Measurements from ENCODE around the gene KRT86. TPM values are rescaled to one million over a fixed set of nuclear protein-coding genes. Genes with fewer than 3 reads are reported as not detected.
"Not testable (repeated sequence)": the region's sequence is repeated elsewhere in the genome, so short reads cannot be mapped to it uniquely, and the experiment has no call there.

The KRT86 gene
- total RNA-seq, 2 donors from 2014 or later = 0.43 TPM; not detected in 1

DNA sequence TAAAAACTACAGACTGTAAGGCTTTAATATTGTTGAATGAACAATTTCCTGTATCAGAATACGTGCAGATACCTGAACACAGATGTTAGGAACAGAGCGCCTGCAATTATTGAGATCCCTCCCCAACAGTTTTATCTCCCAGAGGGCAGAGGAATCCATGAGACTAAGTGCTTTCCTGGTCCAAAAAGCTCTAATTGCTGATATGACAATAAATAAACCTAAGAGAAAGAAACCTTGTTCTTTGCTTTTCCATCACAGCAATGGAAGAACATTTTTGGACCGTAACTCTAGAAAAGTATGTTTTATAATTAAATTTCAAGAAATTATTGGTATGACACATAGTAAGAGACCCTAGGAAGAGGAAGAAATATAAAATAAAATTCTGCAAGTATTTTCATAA, 59.7 kb downstream of the KRT86 start:
- Mint-ChIP-seq H3K4me1 (ENCODE audit: low read depth in 2 of 2) (peaks cover 7 to 8% of the 10 kb centered on the region in 2 donors), H3K27ac (no peak overlapping the region), H3K36me3 (no peaks in the 10 kb centered on the region), H3K4me3 (no peak overlapping the region), H3K27me3 (peaks cover 32 to 44% of the 10 kb centered on the region in 2 donors), H3K9me3 (no peaks in the 10 kb centered on the region)
- DNase-seq (ENCODE audit: low spot score) (no peak), ATAC-seq (no peak)

DNA sequence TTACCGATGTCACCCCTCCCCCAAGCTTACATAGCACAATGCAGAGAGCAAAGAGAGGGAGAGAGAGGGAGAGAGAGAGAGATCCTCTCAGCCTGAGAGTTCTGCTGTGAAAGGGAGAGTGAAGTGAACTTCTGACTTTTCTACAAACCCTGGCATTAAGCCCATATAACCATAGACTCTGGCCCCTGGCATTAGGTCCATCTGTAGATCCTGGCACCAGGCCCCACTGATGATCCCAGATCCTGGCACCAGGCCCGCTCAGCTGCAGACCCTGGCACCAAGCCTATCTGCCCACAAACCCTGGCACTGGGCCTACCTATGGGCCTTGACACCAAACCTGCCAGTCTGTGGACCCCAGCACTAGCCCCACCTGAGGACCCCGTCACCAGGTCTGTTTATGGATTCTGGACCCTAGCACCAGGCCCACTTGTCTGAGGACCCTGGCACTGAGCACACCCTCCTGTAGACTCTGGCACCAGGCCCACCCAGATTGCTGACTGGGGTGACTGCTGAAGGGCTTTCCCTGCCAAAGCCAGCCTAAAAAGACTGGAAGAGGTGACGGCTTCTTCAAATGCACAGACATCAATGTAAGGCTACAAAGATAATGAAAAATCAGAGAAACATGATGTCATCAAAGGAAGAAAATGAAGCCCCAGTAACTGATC, 61.3 kb downstream of the KRT86 start:
- DNase-seq (ENCODE audit: low spot score) (no peak), ATAC-seq (peak in 1 of 2 donors; percentile 31)
- Mint-ChIP-seq H3K27ac (no peak overlapping the region), H3K27me3 (peaks cover 33 to 51% of the 10 kb centered on the region in 2 donors), H3K4me1 (ENCODE audit: low read depth in 2 of 2) (peaks cover 7 to 8% of the 10 kb centered on the region in 2 donors), H3K4me3 (no peak overlapping the region), H3K36me3 (no peaks in the 10 kb centered on the region), H3K9me3 (no peaks in the 10 kb centered on the region)

DNA sequence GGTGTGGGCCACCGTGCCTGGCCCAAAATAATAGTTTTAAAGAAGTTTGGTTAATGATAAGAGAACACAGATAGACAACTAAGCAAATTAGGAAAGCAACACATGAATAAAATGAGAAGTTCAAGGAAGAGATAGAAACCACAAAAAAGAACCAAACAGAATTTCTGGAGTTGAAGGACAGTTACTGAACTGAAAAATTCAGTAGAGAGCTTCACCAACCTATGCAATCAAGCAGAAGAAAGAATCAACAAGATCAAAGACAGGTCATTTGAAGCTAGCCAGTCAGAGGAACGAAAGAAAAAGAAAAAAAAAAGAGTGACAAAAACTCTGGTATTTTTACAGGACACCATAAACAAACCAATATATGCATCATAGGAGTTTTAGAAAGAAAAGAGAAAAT, 62.2 kb downstream of the KRT86 start:
- Mint-ChIP-seq H3K9me3 (no peaks in the 10 kb centered on the region), H3K4me1 (ENCODE audit: low read depth in 2 of 2) (peaks cover 7 to 8% of the 10 kb centered on the region in 2 donors), H3K36me3 (no peaks in the 10 kb centered on the region), H3K27ac (no peak overlapping the region), H3K4me3 (peak overlapping the region; percentile 31), H3K27me3 (peaks cover 30 to 49% of the 10 kb centered on the region in 2 donors)
- DNase-seq (ENCODE audit: low spot score) (no peak), ATAC-seq (no peak)

DNA sequence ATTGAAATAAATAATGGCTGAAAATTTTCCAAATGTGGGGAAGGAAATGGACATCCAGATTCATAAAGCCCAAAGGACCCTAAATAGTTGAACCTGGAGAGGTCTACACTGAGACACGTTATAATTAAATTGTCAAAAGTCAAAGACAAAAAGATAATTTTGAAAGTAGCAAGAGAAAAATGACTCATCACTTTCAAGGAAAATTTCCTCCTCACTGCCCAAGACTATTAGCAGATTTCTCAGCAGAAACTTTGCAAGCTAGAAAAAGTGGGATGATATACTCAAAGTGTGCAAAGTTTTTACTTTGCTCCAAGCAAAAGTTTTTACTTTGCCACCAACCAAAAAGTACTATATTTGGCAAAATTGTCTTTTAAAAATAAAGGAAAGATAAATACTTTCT, 62.6 kb downstream of the KRT86 start:
- no peaks in the 10 kb centered on the region for H3K9me3 Mint-ChIP-seq
- ATAC-seq (no peak), DNase-seq (ENCODE audit: low spot score) (no peak)
- no peak overlapping the region for H3K27ac Mint-ChIP-seq
- H3K27me3 Mint-ChIP-seq = peaks cover 29 to 45% of the 10 kb centered on the region in 2 donors
- peak overlapping the region; percentile 31 for H3K4me3 Mint-ChIP-seq
- peaks cover 7 to 8% of the 10 kb centered on the region in 2 donors for H3K4me1 Mint-ChIP-seq (ENCODE audit: low read depth in 2 of 2)
- H3K36me3 Mint-ChIP-seq = no peaks in the 10 kb centered on the region

DNA sequence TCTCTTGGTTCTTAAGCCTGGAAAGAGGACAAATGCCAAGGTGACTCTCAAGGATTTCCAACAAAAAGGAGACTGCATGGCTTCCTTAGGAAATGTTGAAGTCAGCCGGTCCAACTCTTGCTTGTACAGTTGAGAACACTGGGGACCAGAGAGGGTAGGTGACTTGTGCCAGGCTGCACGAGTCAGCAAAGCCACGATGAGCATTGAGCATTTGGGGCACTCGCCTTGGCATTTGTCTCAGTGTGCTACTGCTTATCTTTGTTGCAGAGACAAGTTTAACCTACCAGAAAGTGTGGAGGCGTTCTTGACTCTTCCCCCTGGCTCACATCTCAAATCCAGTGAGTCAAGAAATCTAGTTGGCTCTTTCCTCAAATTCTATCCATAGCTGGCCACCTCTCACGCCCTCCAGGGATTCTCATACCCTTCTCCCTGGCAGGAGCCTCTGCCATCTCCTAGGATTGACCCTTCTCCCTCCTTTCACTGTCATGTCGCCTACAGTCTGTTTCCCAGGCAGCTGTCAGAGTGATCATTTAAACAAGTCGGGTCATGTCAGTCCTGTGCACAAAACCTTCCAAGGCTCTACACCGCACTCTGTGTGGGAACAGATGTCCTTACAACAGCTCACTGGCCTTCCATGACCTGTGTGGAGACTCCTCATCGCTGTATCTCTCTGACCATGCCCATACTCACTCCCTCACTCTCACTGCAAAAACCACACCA, 64.0 kb downstream of the KRT86 start:
- no peak overlapping the region for H3K4me3 Mint-ChIP-seq
- H3K36me3 Mint-ChIP-seq = no peaks in the 10 kb centered on the region
- H3K27ac Mint-ChIP-seq = peak overlapping the region in 1 of 2 donors; percentile 14
- DNase-seq (ENCODE audit: low spot score) (no peak), ATAC-seq (no peak)
- no peaks in the 10 kb centered on the region for H3K9me3 Mint-ChIP-seq
- H3K4me1 Mint-ChIP-seq (ENCODE audit: low read depth in 2 of 2) = peaks cover 7 to 8% of the 10 kb centered on the region in 2 donors
- H3K27me3 Mint-ChIP-seq = peaks cover 26 to 37% of the 10 kb centered on the region in 2 donors

DNA sequence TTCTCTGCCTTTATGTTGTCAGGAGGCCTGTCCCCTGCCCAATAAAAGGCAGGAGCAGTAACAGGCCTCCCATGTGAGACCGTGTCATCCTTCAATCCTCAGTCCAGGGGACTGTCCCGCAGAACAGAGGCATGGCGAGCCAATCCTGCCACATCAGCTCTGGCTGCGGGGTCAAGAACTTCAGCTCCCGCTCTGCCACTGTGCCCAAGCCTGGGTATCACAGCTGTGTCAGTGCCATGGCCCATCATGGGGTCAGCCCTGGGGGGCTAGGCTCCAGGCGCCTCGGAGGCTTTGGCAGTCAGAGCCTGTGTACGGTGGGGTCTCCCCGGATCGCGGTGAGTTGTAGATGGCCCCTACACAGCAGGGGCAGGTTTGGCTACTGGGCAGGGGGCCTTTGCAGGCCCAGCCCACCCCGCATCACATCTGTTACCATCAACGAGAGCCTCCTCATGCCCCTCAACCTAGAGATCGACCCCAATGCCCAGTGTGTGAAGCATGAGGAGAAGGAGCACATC, 66.7 kb downstream of the KRT86 start:
- Mint-ChIP-seq H3K36me3 (no peaks in the 10 kb centered on the region), H3K27ac (no peak overlapping the region), H3K9me3 (no peaks in the 10 kb centered on the region), H3K27me3 (peaks cover 27 to 42% of the 10 kb centered on the region in 2 donors), H3K4me1 (ENCODE audit: low read depth in 2 of 2) (peaks cover 7 to 8% of the 10 kb centered on the region in 2 donors), H3K4me3 (no peak overlapping the region)
- ATAC-seq (peak in 1 of 2 donors; percentile 40), DNase-seq (ENCODE audit: low spot score) (peak; percentile 18)

DNA sequence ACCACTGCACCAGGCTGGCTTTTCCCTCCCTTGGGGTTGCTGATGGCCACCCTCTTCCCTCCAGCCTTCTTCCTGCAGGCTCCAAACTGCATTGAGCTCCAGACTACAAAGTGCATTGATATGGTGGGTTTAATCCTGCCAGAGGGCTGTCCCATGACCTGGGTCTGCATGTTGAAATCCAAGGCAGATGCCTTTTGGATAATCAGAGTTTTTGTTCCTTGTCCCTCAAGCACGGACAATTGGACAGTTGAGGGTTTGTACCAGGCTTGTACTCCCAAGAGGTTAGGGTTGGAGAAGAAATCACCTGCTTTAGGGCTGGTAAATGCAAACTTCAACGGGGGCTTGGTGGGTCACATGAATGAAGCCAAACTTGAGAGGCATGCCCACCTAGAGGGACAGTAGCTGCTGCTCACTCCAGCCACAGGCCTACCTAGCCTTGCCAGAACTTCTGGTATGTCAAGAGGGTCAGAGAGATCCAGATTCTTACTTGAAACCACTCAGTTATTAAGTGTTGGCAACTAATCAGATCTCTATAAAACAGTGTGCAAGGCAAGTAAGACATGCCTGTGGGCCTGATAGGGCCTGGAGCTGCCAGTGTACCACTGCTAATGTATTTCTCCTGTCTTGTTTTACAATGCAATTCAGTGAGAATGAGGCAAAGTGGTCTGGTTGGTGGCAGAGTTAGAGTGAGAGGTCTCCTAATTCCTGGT, 68.5 kb downstream of the KRT86 start:
- no peak for ATAC-seq

DNA sequence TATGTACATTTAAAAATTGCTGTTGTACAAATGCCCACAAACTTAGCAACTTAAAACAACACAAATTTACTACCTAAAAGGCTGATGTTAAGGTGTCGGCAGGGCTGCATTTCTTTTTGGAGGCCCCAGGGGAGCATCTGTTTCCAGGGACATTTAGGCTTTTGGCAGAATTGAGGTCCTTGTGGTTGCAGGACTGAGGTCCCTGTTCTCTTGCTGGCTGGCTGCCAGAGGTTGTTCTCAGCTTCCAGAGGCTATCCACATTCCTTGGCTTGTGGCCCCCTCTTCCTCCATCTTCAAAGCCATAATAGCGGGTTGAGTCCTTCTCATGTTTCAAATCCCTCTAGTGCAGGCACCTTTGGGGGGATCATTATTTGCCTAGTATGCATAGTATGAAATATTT, 69.1 kb downstream of the KRT86 start:
- no peak for ATAC-seq
- Mint-ChIP-seq H3K27me3 (peaks cover 24 to 31% of the 10 kb centered on the region in 2 donors), H3K4me3 (no peak overlapping the region), H3K9me3 (no peaks in the 10 kb centered on the region), H3K4me1 (ENCODE audit: low read depth in 2 of 2) (peaks cover 0 to 3% of the 10 kb centered on the region in 2 donors), H3K27ac (no peak overlapping the region), H3K36me3 (no peaks in the 10 kb centered on the region)
- no peak for DNase-seq (ENCODE audit: low spot score)

More for the DNA sequence above, 68.5 kb downstream of the KRT86 start:
- no peak overlapping the region for H3K4me3 Mint-ChIP-seq
- peaks cover 0 to 3% of the 10 kb centered on the region in 2 donors for H3K4me1 Mint-ChIP-seq (ENCODE audit: low read depth in 2 of 2)
- DNase-seq (ENCODE audit: low spot score) = peak; percentile 34
- no peaks in the 10 kb centered on the region for H3K9me3 Mint-ChIP-seq
- H3K36me3 Mint-ChIP-seq = no peaks in the 10 kb centered on the region
- peaks cover 25 to 30% of the 10 kb centered on the region in 2 donors for H3K27me3 Mint-ChIP-seq
- H3K27ac Mint-ChIP-seq = no peak overlapping the region

DNA sequence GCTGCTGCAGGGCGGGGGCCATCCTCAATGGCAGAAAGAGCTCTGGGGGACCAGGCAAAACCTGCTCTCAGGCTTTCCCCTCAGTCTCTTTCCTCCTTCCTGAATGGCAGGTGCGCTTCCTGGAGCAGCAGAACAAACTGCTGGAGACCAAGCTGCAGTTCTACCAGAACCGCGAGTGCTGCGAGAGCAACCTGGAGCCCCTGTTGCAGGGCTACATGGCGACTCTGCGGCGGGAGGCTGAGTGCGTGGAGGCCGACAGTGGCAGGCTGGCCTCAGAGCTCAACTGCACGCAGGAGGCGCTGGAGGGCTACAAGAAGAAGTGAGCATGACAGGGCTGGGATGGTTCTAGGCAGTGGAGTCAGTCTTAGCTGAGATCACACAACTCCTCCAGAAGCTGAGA, 69.7 kb downstream of the KRT86 start:
- peaks cover 23 to 31% of the 10 kb centered on the region in 2 donors for H3K27me3 Mint-ChIP-seq
- ATAC-seq (no peak), DNase-seq (ENCODE audit: low spot score) (peak; percentile 60)
- no peaks in the 10 kb centered on the region for H3K36me3 Mint-ChIP-seq
- H3K4me1 Mint-ChIP-seq (ENCODE audit: low read depth in 2 of 2) = no peaks in the 10 kb centered on the region
- H3K4me3 Mint-ChIP-seq = no peak overlapping the region
- no peak overlapping the region for H3K27ac Mint-ChIP-seq
- no peaks in the 10 kb centered on the region for H3K9me3 Mint-ChIP-seq

DNA sequence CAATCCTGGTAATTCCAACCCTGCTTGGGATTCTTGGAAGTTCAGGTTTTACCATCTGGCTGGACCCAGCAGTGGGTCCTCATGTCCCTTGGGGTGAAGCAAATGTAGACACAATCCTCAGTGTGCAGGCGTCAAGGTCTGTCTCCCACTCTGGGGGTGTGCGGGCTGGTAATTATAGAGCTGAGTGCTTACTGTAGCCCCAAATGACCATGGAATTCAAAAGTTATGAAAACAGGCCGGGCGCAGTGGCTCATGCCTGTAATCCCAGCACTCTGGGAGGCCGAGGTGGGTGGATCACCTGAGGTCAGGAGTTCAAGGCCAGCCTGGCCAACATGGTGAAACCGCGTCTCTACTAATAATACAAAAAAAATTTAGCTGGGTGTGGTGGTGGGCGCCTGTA, 70.6 kb downstream of the KRT86 start:
- not testable (repeated sequence) for ATAC-seq; H3K36me3 Mint-ChIP-seq; H3K4me3 Mint-ChIP-seq; H3K9me3 Mint-ChIP-seq; H3K4me1 Mint-ChIP-seq (ENCODE audit: low read depth in 2 of 2); H3K27ac Mint-ChIP-seq
- peak; percentile 20 for DNase-seq (ENCODE audit: low spot score)
- H3K27me3 Mint-ChIP-seq = peaks cover 23 to 28% of the 10 kb centered on the region in 2 donors

DNA sequence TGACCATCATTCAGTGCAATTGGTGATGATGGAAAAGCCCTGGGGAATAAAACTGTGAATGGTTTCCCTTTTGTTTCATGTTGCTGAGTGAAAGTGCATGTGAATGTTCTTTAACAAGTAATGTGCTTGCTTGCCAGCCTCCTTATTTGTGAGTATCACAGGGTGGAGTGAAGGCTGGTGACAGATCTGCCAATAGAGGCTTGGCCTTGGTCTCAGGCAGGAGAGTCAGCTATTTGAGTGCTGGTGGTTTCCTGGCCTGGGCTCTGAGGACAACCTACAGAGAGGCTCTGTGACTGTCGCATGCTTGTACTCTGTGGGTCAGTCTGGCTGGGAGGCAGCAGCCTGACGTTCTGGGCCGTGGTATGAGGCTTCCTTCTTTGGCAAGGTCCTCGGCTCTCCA, 72.1 kb downstream of the KRT86 start:
- no peaks in the 10 kb centered on the region for H3K36me3 Mint-ChIP-seq
- peaks cover 28 to 30% of the 10 kb centered on the region in 2 donors for H3K27me3 Mint-ChIP-seq
- ATAC-seq (no peak), DNase-seq (ENCODE audit: low spot score) (peak; percentile 1)
- no peaks in the 10 kb centered on the region for H3K9me3 Mint-ChIP-seq
- no peak overlapping the region for H3K4me3 Mint-ChIP-seq
- peaks cover 5 to 7% of the 10 kb centered on the region in 2 donors for H3K4me1 Mint-ChIP-seq (ENCODE audit: low read depth in 2 of 2)
- H3K27ac Mint-ChIP-seq = no peak overlapping the region

DNA sequence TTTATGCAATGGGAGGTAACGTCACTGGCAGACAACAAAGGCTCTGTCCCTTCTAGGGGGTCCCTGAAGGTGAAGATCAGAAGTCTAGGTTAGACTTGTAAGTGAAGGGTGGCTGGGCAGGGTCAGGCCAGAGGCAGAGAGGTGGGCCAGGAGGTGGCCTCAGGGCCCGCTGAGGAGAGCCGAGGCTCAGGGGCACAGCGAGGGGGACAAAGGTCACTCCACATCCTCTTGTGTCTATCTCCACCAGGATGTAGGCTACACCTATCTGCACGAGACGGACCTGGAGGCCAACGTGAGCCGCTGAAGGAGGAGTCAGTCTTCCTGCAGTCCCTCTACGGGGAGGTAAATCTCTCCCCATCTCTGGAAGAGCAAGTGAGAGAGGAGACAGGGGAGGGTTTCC, 72.6 kb downstream of the KRT86 start:
- Mint-ChIP-seq H3K4me1 (ENCODE audit: low read depth in 2 of 2) (peaks cover 9 to 11% of the 10 kb centered on the region in 2 donors), H3K4me3 (no peak overlapping the region), H3K36me3 (no peaks in the 10 kb centered on the region), H3K27ac (no peak overlapping the region), H3K27me3 (peaks cover 26 to 34% of the 10 kb centered on the region in 2 donors), H3K9me3 (no peaks in the 10 kb centered on the region)
- DNase-seq (ENCODE audit: low spot score) = peak; percentile 49
- no peak for ATAC-seq

DNA sequence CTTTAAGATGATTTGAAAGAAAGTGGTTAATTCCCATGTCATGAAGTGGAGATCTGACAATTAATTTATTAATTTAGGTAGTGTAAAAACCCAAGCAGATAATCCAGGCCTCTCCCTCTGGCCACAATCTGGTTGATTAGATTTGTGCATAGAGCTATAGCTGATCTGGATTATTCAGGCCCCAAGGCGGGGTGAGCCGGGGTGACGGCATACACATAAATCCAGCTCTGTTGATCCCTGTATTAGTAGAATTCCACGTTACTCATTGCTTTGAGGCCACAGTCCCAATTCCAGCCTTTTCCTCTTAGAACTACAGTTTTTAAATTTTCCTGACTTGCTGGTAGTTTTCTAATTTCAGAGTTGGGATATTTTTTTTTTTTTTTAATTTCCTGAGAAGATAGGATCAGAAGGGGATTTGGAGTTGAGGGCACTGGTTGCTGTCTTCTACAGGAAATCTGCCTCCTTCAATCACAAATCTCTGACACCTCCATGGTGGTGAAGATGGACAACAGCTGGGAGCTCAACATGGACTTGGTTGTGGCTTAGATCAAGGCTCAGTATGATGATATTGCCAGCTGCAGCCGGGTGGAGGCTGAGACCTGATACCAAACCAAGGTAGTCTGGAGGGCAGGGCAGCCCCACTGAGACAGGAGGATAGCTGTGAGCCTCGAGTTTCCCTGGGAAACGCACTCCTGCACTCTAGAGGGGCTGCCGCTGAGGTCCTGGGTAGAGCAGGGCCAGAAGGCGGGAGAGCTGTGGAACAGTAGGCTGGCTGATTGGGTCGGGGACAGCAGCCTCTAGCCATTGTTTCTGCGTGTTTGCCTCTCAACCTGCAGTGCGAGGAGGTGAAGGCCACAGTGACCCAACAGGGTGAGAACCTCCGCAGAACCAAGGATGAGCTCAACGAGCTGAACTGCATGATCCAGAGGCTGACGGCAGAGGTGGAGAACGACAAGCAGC, 73.4 kb downstream of the KRT86 start:
- Mint-ChIP-seq H3K4me1 (ENCODE audit: low read depth in 2 of 2) (peaks cover 15 to 16% of the 10 kb centered on the region in 2 donors), H3K36me3 (no peaks in the 10 kb centered on the region), H3K27me3 (peaks cover 26 to 35% of the 10 kb centered on the region in 2 donors), H3K27ac (no peak overlapping the region), H3K4me3 (no peak overlapping the region), H3K9me3 (no peaks in the 10 kb centered on the region)
- peak; percentile 31 for DNase-seq (ENCODE audit: low spot score)
- ATAC-seq = no peak

Data from natural killer cell treated with Interleukin-12 subunit alpha and Interleukin-12 subunit beta and Interleukin-15 and Interleukin-18, amount 100 ng/mL, for 72 hours (primary cell).